ENCODE data around the gene SMARCB1.

- TF ChIP-seq CTCF (IDR thresholded peaks at IDR 0.05) (no peak), POLR2AphosphoS5 (IDR thresholded peaks at IDR 0.05) (peak in 1 of 3 donors; percentile 41)
These were observed 4.3 kb downstream of the SMARCB1 start for GRCh38 chr22:23790819-23791737.

Data from breast epithelium (tissue), 3 donors.